RCC 7860 (cell line): ENCODE results near the gene ZNF831.
A peak's percentile ranks its signal among the peaks of the same experiment; 100 is the strongest.

ENCODE experiments used
- DNase-seq: peaks from one replicate; pipeline ENCODE4 v3.0.0-alpha.2; 2015; ENCODE audit warnings: low spot score
- FAIRE-seq: peaks from 2 replicates; lab custom pipeline; 2012; peaks lifted over from hg19 to GRCh38; lab: Jason Lieb, UNC

ZNF831 gene

DNA sequence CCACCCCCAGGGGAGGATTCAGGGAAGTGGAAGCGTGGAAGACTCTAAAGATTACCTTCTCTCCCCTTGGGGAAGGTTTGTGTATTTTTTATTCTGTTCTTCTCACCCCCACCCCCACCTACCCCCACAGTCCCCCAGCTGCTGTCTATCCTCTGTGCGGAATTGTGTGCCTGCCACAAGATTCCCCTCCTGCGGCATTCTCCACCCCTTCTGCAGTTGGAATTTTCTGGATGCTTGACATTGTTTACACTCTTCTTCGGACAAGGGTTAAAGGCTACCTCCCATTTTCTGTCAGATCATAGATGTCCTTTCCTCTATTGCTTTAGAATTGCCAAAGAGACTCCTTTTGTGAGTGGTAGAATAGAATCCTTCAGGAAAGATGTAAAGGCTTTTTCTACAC, 76.4 kb downstream of the ZNF831 start:
- DNase-seq (no peak), FAIRE-seq (no peak)

DNA sequence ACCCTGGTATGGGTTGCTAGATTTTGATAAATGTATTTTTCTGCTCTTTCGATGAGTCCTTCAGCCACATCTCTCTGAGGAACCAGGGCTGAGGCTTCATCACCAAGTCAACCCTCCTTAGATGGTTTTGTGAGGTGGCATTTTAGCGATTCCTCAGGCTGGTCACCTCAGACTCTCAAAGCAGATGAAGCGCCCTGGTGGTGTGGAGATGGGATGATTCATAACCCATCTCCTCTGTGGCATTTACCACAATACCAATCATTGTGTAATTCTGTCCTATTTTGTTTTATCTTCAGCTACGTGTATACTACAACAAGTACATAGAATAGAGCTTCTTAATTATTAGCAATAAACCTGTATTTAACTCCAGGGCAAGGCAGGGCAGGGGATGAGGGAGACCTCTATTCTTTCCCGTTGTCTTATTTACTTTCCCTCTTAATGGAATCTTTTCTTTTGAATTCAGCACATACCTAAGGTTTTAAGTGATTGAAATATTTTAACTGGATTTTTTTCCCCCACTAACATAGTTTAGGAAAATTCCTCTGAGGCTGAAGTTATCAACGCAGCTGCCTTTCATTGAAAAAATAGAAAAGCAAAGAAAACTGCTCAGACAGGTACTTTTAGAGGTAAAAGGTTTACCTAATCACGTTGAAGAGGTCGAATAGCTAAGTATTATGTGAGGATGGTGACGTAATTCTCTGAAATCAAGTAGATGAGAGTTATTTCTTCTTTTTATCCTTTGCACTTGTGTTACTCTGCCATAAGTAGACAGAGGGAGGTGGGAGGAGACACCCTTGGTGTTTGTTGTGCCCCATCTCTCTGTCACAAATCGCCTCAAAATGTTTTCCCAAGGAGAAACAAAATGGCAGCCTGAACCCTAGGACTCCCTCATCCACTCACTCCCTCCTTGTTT, 79.3 kb downstream of the ZNF831 start:
- FAIRE-seq (no peak), DNase-seq (peak; percentile 8)

DNA sequence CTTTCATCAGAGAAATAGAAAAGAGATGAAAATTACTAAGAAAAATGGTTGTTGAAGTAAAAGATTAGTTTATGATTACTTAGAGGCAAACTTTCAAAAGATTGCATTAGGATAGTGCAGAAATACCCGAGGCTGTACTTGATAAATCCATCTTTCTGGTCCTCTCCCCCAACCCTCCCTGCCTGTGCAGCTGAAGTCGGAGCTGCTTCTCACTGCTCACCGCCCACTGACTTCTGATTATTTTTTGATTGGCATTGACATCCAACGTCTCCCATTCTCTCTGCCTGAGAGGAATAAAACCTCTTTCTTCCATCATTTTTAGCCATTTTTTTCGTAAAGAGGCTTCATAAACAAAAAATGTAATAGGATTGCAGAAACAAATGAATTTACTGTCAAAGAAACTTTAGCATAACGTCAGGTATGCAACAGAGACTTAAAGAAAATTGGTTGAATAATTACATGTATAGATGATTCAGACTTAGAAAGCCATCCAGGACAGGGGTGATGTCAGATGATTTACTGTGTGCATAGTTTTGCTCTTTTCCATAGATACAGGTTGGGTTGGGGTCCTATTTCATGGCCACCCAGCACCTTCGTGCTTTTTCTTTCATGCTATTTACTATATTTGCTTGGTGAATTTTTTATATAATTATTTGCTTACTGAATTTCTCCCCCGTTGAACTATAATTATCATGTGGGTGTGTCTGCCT, 83.2 kb downstream of the ZNF831 start:
- DNase-seq (no peak), FAIRE-seq (no peak)

DNA sequence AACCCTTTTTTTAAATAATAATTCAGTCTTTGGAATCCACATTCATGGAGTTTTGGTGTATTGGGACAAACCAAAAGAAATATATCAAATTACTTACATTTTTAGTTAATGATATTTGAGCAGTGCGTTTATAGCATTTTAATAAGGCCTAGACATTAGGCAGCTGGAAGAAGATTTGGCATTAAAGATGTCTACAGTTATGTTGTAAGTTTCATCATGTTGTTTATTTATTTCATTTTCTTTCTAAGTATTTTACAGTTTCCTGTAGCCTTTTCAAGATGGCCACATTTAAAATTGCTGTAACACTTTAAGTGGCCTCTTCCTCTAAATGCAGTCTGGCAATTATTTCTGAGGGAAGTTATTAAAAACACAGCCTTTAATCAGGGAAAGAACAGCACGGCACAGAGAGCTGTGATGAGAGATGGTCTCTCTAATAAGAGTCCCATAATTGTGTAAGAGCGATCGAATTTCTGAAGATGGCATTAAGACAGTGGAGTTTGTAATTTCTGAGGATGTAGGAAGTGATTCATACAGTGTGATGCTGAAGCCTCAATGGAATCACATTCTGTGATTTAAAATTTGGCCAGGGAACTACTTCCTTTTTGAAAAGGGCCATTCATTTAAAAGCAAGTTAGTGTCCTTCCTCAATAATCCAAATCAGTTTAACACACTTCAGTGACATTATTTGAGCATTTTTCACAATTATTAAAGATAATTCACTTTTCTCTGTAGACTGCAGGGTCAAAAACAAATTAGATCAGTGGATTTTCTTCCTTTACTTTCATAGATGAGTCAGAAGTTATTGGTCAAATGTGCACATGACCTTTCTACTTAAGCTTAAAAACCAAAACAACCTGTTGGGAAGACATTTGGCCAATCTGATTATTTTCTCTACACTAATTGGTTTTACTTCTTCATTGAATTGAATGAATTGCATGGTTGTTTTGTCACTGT, 84.4 kb downstream of the ZNF831 start:
- FAIRE-seq, result no peak
- no peak for DNase-seq

DNA sequence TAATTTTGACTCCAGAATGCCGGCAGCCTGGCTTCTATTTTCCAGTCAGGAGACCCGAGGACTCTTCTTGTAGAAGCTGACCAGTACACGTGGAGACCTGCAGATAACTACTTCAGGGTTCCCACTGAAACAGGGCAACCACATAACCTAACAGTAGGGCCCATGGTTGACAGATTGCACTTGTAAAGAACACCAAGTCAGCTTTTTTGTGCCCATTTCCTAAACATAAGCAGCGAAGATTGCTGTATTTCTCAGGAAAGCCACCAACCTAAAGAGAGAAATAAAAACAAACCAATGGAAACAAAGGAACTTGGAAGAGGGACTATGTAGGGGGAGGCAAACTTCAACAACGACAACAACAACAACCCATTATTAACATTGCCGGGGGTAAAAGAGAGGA, 86.7 kb downstream of the ZNF831 start:
- FAIRE-seq, result no peak
- DNase-seq, result no peak

DNA sequence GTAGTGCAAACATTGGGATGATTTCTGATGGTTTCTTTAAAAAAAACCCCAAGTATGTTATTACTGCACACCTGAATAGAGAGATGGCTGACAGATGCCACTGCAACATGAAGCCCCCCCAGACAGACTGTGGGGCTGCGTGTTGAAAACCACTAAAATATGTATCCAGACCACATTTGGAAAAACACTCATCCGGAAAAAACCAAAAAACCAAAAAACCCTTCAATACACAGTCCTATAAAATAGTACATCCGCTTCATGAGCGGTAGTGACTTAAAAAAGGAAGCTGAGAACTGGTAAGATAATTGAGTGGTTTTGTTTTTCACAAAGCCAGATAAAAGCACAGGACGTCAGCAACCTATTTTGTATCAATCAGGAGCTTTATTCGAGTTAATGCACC, 89.7 kb downstream of the ZNF831 start:
- FAIRE-seq, result no peak

DNA sequence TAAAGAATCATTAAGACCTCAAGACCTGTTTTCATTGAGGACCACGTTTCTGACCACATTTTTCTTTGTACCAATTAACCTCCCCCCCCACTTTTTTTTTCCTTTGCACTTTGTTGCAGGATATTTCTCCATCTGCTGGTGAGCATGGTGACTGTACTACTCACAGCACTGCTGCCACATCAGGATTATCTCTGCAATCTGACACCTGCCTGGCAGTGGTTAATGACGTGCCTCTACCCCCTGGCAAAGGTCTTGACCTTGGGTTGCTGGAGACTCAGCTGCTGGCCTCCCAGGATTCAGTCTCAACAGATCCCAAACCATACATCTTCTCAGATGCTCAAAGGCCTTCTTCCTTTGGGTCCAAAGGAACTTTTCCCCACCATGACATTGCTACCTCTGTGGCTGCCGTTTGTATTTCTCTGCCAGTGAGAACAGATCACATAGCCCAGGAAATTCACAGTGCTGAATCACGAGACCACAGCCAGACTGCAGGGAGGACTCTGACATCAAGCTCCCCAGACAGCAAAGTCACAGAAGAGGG, 90.2 kb downstream of the ZNF831 start:
- FAIRE-seq (no peak), DNase-seq (no peak)

More for the DNA sequence above, 89.7 kb downstream of the ZNF831 start:
- no peak for DNase-seq

DNA sequence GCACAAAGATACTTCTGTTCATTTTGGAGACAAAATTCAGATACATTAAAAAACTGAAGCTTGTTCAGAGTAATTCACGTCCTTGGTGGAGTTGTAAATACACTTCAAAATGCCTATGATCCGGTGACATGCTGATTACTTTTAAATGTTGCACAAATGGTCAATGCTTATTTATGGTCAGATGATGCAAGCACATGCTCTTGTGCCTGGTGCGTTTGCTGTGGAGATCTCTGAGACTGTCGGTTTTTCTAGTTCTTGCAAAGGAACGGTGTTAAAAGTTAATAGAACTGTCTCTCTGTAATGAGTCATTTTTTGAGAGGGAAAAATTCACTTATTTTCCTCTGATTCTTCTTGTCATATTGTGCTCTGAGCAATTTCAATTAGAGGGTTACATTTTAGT, 91.6 kb downstream of the ZNF831 start:
- DNase-seq, result no peak
- FAIRE-seq, result no peak

DNA sequence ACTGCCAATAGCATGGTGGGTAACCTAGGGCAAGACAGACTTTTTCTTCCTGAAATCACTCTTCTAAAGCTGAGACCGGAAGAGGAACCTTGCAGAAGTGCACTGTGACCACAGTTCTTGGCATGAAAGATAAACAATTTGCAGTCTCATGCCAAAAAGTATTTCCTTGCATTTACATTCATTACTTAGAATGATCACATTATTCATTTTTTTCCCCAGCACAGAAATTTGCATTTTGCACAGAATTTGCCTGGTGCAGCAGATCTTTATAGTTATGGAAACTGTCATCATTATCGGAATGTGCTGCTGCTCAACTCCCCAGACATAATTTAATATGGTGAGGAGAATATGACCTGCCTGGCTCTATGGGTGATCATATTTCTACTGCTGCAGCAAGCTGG, 94.6 kb downstream of the ZNF831 start:
- DNase-seq (no peak), FAIRE-seq (no peak)

DNA sequence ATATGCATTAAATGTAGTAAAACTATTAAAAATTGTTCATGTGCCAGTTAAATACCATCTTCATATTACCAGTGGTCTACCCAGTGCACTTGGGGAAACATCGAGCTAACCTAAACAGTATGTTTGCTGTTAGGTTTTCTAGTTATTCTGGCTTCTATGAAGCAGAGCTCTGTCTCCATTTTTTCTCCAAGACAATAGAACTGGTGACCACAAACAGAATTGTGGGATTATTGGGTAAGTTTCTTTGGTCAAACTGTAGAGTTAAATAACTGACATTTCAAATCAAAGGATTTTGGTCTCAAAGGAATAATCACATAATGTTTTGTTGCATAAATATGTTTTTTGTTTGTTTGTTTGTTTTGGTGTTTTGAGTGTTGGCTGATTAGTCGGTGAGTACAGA, 96.3 kb downstream of the ZNF831 start:
- DNase-seq (no peak), FAIRE-seq (no peak)

DNA sequence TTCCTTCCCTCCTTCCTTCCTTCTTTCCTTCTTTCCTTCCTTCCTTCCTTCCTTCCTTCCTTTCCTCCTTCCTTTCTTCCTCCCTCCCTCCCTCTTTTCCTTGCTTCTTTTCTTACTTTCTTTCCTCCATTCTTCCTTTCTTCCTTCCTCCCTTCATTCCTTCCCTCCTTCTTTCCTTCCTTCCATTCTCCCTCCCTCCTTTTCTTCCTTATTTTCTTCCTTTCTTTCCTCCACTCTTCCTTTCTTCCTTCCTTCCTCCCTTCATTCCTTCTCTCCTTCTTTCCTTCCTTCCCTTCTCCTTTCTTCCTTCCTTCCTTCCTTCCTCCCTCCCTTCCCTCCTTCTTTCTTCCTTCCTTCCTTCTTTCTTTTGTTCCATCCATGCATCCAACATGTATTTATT, 101.7 kb downstream of the ZNF831 start:
- FAIRE-seq (no peak), DNase-seq (no peak)

DNA sequence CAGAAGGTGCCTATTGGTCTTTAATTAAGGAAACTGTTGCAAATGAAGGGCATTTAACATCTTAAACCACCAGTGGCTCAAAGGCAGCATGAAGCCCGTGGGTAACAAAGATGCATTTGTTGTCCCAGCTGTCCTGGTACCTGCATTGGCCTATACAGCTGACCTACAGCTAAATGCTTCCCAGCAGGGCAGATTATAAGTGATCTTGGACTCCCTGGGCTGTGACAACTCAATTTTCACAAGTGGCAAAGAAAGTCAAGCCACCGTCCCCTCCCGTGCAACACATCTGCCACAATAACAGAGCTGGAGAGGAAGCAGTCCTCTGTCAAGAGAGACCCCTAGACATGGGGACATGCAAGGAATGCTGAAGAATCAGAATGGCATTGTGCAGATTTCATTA, 105.2 kb downstream of the ZNF831 start:
- no peak for FAIRE-seq
- no peak for DNase-seq

DNA sequence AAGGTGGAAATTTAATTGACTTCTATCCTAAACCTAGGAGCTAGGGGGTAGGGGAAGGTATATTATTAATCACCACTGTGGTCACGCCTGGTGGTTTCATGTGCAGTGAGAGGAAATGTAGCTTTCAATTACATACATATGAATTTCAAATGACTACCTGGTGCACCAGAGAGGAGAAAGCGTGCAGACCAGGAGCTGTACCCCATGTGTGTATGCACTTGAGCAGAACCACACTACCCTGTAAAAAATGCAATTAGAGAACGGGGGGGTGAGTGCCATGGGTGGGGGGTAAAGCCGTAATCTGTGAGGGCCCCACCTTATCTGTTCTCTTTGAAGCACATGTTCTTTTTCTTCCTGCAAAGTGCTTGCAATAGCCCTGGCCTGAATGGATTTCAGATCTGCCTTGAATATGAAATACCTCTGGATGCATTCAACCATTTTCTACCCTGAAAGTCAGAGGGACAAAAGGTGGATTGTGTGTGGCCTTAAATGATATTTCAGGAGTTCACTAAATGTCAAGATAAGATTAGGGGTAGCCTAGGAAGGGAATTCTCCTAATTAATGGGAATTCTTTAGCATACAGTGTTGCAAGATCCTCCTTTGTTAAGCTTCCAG, 105.9 kb downstream of the ZNF831 start:
- DNase-seq (no peak), FAIRE-seq (no peak)

DNA sequence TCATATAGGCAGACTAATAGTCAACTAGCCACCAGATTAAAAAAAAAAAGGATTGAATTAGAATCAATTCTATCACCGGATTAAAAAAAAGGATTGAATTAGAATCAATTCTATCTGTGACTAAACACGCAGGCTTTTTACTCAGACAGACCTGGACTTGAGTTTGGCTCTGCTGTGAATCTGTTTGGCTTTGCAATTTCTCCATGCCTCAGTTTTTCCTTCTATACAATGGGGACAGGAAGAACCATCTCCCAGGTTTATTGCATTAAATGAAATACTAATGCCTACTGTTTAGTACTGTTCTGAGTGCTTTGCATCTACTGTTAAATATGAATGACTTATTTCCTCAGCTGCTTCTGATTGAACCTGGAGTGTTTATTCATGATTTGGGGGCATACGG, 106.8 kb downstream of the ZNF831 start:
- no peak for DNase-seq
- no peak for FAIRE-seq

DNA sequence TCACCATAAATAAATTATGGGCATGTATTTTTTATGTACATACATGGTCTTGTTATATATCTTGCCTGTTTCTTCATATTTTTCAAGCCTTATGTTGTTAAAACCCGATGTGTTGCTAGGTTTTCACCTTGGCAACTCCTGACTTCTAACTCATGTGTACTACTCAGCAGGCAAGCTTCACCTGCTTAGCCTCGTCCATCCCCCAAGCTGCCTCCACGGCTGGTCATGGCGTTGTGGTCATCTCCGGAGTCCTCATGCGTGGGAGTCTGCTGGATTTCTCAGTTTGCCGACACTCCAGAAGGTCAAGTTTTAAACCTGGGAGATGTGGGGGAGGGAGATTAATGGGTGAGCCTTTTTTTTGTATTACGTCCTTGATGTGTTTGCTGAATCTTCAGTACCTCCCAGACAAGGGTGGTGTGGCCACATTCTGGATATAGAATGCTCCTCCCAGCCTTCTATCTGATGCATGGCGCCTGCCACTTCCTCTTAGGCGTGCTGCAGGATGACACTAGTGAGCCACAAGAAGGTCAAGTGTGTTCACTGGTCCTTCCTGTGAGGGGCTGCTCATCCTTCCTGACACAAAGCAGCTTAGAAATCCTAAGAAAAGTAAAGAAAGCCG, 110.2 kb downstream of the ZNF831 start:
- no peak for DNase-seq
- FAIRE-seq, result no peak

DNA sequence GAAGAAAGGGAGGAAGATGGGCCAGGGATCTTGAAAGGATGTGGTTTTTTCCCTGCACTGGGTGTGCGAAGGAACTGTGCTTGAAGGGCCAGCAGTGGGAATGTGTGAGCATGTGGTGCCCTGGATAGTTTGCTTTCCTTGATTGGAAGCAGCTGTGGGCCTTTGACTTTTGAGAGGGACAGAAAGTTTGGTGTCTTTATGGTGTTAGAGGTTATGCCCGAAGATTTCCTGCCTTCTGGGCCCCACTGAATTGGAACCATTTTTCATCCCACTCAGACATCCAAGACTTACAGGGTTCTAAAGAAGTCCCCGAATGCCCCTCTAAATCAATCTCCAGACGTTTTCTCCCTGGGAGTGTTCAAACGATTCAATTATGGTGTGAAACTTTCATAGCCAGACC, 113.3 kb downstream of the ZNF831 start:
- DNase-seq (no peak), FAIRE-seq (no peak)

DNA sequence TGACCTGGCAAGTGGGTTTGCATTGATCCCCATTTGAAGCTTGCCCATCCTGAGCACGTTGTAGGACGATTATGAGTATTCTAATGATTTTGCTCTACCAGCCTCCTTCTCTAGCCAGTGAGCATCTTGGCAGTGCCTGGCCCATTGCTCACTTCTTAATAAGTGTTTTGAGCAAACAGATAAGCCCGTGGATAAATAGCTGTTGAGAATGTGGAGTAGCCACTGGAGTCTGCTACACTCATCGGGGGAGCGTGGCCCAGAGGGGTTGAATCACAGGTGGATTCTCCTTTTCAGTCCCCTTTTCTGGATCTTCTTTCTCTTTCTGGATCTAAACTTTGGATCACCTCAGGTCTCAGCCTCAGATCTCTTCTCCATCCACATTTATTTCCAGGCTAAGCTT, 120.8 kb downstream of the ZNF831 start:
- DNase-seq (no peak), FAIRE-seq (no peak)

DNA sequence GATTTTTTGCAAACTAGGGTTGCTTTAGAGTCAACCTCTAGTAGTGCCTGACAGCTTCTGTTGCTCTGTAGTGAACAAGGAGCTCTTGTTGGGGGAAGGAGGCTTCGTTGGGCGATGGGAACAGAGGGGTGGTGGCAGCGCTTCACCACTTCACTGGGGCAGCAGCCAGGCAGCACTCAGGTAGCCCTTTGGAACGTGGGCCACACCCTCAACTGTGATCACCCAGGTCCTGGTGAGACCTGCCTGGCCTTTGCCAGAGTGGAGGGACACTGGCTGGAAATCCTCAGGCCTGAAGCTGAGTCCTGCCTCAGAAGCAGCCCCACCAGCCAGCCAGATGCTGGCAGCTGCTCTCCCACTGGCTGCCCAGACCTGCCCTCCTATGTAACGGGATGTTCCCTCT, 126.4 kb downstream of the ZNF831 start:
- DNase-seq (no peak), FAIRE-seq (no peak)

DNA sequence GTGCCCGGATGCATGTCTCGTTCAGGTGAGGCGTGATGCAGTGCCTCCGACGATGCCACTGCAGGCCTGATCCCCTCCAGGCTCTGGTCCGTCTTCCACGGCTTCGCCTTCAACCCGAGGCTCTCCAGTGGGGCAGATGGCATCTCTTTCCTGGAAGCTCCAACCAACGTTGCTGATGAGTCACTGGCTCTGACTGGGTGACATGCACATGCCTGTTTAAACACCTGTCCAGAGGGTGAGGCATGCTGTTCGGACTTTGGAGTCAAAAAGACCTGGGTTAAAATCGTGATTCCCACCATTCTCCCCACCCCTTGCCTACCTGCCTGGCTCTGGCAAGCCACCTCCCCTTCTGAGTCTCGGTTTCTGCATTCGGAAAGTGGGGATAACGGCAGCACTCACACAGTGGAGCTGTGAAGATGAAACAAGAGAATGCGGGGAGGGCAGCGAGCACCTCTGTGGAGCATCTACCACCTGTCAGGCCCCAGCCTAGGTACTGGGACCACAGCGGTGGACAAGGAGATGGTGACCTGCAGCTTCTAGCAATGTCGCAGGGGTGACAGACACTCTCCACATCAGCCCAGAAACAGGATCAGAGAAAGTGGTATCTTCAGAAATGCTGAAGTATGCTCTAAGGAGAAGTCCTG, 128.2 kb downstream of the ZNF831 start:
- FAIRE-seq, result no peak
- DNase-seq, result no peak

DNA sequence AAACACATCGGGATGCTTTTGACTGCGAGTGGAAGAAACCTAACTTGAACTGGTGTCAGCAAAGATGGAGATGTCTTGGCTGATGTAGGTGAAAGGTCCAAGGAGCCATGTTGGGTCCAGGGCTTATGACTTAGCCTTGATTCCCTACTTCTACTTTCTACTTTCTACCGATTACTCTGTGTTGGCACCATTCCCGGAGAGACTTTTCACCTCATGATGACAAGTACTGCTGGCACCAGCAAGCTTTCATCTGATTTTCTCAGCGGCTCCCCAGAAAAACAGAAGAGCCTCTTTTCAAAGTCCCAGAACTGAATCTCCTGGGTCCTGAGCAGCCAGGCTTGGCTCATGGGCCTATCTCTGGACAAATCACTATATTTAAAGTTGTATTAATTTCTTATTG, 131.9 kb downstream of the ZNF831 start:
- DNase-seq (no peak), FAIRE-seq (no peak)
